DMS53 (cell line): ENCODE results near the gene BEAN1.

Experiments
- DNase-seq: peaks from one replicate; lab custom pipeline; 2025; lab: John Stamatoyannopoulos, UW

BEAN1 gene

DNA sequence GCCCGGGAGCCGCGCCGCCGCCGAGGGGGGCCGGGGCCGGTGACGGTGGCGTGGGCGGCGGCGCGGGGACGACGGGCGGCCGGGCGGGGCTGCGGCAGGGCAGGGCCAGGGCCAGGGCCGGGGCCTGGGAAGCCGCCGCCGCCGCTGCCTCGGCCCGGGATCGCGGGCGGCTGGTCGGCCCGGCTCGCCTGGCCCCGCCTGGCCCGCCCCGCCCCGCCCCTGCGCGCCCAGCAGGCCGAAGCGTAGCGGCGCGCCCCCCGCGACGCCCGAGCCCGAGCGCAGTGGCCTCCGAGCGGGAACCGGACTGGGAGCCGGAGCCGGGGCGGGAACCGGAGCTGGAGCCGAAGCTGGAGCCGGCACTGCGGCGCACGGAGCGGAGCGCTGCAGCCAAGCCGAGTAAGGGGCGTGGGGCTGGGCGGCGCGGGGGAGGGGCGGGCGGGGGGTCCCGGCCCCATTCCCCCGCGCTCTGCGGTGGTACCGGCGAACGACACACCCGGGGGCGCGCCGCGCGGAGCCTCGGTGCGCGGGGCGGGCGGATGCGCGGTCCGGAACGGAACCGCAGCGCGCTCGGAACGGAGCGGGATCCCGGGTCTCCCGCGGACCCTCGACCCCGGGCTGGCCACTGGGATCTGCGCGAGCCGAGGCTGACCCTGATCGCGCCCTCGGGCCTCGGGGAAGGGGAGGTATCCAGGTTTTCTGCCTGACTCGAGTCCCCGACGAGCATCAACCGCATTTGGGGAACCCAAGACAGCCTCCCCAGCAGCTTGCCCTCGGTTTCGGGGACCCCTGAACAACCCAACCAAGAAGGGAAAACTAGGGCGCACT, at the start of gene BEAN1:
Gene BEAN1 (plus strand): TSS at position 260 of the 825 bp plus-strand sequence. CDS start 10,382 bp downstream, outside the sequence.
- peak; percentile 73 for DNase-seq

GRCh38 chr16:66377324-66377723, 49.8 kb upstream of the BEAN1 start:
- DNase-seq = no peak

GRCh38 chr16:66378741-66379570, 48.1 kb upstream of the BEAN1 start:
- no peak for DNase-seq

GRCh38 chr16:66379571-66379941, 47.5 kb upstream of the BEAN1 start:
- DNase-seq = no peak

DNA sequence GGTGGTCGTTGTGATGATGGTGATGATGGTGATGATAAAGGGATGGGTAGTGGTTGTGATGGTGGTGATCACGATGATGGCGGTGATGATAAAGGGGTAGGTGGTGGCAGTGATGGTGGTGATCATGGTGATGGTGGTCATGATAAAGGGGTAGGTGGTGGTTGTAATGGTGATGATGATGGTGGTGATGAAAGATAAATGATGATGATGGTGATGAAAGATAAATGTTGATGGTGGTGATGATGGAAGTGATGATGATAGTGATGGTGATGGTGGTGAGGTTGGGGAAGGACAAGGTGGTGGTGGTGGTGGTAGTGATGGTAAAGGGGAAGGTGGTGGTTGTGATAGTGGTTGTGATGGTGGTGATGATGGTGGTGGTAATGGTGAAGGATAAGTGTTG, 46.7 kb upstream of the BEAN1 start:
- no peak for DNase-seq

GRCh38 chr16:66381585-66382170, 45.4 kb upstream of the BEAN1 start:
- no peak for DNase-seq

GRCh38 chr16:66382171-66382965, 44.7 kb upstream of the BEAN1 start:
- no peak for DNase-seq

GRCh38 chr16:66382966-66383299, 44.2 kb upstream of the BEAN1 start:
- peak; percentile 62 for DNase-seq

DNA sequence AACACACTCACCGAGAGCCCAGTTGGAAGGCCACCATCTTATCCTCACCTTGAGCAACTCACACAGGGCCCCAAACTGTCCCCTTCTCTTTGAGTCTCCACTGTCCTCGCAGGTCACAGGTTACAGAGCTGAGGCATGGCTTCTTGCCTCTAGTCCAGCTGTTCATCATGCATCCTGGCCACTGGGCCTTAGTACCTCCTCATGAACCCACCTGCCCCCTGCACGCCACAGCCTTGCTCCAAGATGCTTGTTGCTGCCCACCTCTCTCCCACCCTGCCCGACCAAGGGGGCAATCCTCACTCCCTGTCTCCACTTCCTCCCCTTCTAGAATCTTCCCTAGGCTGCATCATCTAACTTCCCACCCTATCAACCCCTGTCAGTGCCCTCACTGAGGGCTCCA, 43.5 kb upstream of the BEAN1 start:
- DNase-seq = no peak

DNA sequence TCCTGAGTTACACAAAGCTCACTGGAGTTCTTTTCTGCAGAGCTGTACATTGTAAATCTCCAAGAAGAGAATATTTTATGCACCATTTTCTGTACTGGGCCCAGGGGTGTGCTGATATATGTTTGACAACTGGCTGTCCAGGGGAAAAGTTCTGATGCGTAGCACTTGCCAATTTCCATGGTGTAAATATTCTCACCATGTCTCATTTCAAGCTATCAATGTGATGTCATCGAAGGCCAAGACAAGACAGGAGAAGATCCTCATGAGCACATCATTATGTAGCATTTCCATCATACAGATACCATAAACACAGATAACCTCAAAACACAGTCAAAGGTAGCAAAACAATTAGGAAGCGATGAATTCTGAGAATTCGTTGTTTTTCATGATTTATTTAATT, 41.7 kb upstream of the BEAN1 start:
- DNase-seq = no peak

DNA sequence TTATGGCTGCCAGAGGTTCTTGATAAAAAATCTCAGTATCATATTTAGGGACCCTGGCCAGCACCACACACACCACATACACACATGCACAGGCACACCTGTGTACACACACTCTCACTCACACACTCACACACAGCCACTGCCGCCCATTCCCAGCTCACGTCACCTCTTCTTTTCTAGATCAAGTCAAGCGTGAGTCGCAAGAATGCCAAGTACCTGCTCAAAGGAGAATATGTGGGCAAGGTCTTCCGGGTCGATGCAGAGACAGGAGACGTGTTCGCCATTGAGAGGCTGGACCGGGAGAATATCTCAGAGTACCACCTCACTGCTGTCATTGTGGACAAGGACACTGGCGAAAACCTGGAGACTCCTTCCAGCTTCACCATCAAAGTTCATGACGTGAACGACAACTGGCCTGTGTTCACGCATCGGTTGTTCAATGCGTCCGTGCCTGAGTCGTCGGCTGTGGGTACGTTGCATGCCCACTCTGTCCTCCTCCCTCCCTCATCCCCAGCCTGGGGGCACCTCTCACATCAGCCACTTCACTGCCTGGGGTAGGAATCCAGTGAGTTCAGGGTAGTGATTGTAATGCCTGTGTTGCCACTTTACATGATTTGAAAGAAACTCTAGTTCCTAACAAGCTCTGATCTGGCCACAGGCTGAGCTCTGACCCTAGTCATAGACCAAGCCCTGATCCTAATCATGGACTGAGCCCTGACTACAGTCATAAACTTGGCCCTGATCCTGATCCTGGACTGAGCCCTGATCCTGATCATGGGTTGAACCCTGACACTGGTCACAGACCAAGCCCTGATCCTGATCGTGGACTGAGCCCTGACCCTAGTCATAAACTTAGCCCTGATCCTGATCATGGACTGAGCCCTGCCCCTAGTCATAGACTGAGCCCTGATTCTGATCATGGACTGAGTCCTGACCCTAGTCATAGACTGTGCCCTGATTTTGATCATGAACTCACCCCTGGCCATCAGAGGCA, 40.2 kb upstream of the BEAN1 start:
- DNase-seq = peak; percentile 76

DNA sequence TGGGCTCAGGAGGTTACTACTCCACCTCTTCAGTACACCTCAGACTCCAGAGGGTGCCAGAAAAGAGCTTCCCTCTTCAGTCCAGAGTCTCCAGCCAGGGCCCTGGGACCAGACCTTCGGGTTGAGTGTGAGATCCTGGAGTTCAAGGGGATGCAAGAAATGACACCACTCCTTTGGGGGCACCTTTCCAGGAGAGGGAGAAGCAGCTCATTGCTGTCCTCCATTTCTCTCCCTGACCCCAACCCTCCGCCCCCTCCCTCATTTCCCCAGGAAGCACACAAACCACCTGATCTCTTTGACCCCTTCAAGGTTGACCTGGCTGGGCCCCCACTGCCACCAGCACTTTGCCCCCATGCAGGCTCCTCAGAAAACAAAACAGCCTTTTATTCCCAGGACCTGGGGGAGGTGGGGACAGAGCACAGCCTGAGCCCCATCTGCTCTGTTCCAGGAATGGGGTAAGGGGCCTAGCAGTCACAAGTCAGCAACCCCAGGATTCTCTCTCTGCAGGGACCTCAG, 39.2 kb upstream of the BEAN1 start:
- no peak for DNase-seq

GRCh38 chr16:66388350-66389139, 38.5 kb upstream of the BEAN1 start:
- DNase-seq = no peak

DNA sequence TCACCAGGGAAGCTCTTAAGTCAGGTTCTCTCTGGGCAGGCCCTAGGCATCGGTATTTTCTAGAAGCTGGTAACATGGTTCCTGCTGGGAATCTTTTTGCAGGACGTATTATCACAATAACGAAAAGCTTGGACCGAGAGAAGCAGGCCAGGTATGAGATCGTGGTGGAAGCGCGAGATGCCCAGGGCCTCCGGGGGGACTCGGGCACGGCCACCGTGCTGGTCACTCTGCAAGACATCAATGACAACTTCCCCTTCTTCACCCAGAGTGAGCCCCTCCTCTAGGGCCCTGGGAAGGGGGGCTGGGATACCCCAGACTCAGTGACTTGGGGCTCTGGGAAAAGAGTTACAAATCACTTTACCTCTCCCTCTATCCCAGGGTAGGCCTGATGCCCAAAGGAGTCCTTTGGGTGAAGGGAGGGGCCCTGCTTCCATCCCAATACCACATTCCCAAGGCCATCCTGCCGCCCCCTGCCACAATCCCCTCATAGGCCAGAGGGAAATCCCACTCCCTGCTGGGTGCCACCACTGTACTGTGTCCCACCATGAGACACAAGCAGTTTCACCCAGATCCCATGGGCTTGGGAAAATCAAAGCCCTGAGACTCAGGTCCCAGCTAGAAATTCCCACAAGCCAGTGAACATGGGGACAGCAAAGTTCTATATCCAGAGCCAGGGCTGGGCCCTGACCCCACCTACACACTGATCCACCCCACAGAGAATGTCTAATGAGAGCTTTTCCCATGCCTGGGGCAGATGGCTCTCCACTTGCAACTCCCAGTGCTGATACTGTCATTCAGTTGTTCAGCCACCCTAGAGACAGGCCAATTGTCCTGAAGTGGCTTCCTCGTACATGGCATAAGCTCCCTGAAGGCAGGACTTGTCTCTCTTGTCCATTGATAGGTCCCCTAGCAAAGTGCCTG, 37.6 kb upstream of the BEAN1 start:
- no peak for DNase-seq

DNA sequence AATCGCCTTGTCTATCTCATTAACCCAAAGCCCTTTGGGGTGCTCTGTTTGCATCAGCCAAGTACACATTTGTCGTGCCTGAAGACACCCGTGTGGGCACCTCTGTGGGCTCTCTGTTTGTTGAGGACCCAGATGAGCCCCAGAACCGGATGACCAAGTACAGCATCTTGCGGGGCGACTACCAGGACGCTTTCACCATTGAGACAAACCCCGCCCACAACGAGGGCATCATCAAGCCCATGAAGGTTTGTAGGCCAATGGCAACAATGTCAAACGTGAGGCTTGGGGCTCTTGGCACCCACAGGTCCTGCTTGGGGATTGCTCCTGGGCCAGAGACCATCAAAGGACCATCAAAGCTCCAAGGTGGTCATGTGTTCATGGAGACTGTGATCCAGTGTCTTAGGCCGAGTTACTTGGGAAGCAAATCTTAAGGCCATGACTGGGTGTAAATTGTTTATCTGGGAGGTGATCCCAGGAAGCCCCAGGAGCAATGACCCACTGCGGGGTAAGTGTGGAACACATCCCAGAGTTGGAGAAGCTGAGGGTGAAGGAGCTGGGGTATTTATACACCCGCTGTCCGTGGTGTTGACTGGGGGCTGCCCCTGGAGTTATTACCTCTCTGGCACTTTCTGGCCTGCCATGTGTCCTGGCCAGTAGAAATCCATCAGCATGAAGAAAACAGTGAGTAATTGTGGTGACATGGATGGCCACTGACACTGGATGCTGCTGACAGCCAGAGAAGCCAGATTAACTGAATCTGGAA, 36.6 kb upstream of the BEAN1 start:
- DNase-seq = no peak

- no peak for DNase-seq
Measured at GRCh38 chr16:66391726-66392670, 35.1 kb upstream of the BEAN1 start.
